ENCODE results near the gene ARTN.

ARTN gene

GRCh38 chr1:43947061-43947873 lies 13.7 kb downstream of the ARTN start:
- DNase-seq: no peak

GRCh38 chr1:43947874-43948437 lies 14.4 kb downstream of the ARTN start:
- no peak for DNase-seq

- DNase-seq: no peak
These were observed 16.1 kb downstream of the ARTN start for GRCh38 chr1:43949678-43950077.

GRCh38 chr1:43951021-43951985 lies 17.7 kb downstream of the ARTN start:
- no peak for DNase-seq

- peak; percentile 21 for DNase-seq
These were observed 19.2 kb downstream of the ARTN start for GRCh38 chr1:43952731-43953346.

- no peak for DNase-seq
These were observed 19.8 kb downstream of the ARTN start for GRCh38 chr1:43953361-43953760.

- no peak for DNase-seq
These were observed 20.4 kb downstream of the ARTN start for GRCh38 chr1:43954036-43954435.

GRCh38 chr1:43956234-43956633 lies 22.6 kb downstream of the ARTN start:
- DNase-seq: no peak

GRCh38 chr1:43957407-43958040 lies 23.9 kb downstream of the ARTN start:
- no peak for DNase-seq

GRCh38 chr1:43958351-43959255 lies 25.0 kb downstream of the ARTN start:
- no peak for DNase-seq

- no peak for DNase-seq
These were observed 27.2 kb downstream of the ARTN start for GRCh38 chr1:43960798-43961197.

GRCh38 chr1:43961692-43962091 lies 28.1 kb downstream of the ARTN start:
- DNase-seq: no peak

- no peak for DNase-seq
These were observed 28.7 kb downstream of the ARTN start for GRCh38 chr1:43962324-43962723.

GRCh38 chr1:43963006-43963405 lies 29.4 kb downstream of the ARTN start:
- DNase-seq: no peak

- DNase-seq: no peak
These were observed 30.3 kb downstream of the ARTN start for GRCh38 chr1:43963890-43964289.

GRCh38 chr1:43965316-43965715 lies 31.7 kb downstream of the ARTN start:
- DNase-seq: no peak

GRCh38 chr1:43968348-43968948 lies 34.8 kb downstream of the ARTN start:
- DNase-seq: no peak

GRCh38 chr1:43969416-43969745 lies 35.8 kb downstream of the ARTN start:
- no peak for DNase-seq

- peak; percentile 59 for DNase-seq
These were observed 36.3 kb downstream of the ARTN start, which contains the start of gene DPH2 for GRCh38 chr1:43969746-43970466. Gene DPH2, plus strand, starts transcription at chr1:43970010. Its CDS starts 166 bp downstream, at chr1:43970176.

- DNase-seq: no peak
These were observed 36.9 kb downstream of the ARTN start for GRCh38 chr1:43970502-43970901.
